Peyer's patch (tissue), 4 donors: ENCODE measurements around the gene MTCP1.

ENCODE experiments used
- POLR2A ChIP-seq, 2 donors: fragments of 450-650 bp; IDR thresholded peaks; one replicate each; pipeline ENCODE4 v1.5.1; 2017; ENCODE audit warnings: antibody characterized with exemption in 2 of 2, mild to moderate bottlenecking in 2 of 2, moderate library complexity in 2 of 2
- TF ChIP-seq, protein P1 (sequence below), 6 experiments: fragments of 450-650 bp in 4 of 6; fragments of 200-600 bp in 2 of 6; sonication (generic) in 1 of 6; IDR thresholded peaks; one replicate each; pipeline ENCODE4 v1.5.1; 2017 to 2019; ENCODE audit warnings: antibody characterized with exemption in 6 of 6, mild to moderate bottlenecking in 3 of 6, moderate library complexity in 1 of 6

DNA sequence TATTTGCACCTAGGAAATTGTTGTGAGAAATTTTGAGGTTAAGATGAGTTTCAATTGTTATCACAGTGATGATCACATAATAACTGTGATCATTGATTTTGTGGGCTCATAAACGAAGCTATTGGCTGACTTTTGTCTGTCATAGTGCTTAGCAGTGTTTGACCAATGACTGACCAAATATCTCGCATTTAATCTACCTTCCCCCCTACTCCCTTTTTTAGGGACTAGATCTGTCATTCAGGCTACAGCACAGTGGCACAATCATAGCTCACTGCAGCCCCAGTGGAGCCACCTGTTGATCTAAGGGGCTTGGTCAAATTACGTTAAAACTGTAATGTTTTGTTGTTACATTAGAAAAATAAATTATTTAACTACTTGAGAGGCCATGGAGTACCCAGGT lies 42.8 kb downstream of the MTCP1 start:
- TF ChIP-seq, protein P1, sequence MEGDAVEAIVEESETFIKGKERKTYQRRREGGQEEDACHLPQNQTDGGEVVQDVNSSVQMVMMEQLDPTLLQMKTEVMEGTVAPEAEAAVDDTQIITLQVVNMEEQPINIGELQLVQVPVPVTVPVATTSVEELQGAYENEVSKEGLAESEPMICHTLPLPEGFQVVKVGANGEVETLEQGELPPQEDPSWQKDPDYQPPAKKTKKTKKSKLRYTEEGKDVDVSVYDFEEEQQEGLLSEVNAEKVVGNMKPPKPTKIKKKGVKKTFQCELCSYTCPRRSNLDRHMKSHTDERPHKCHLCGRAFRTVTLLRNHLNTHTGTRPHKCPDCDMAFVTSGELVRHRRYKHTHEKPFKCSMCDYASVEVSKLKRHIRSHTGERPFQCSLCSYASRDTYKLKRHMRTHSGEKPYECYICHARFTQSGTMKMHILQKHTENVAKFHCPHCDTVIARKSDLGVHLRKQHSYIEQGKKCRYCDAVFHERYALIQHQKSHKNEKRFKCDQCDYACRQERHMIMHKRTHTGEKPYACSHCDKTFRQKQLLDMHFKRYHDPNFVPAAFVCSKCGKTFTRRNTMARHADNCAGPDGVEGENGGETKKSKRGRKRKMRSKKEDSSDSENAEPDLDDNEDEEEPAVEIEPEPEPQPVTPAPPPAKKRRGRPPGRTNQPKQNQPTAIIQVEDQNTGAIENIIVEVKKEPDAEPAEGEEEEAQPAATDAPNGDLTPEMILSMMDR (IDR thresholded peaks at IDR 0.05): no peak
- no peak for TF ChIP-seq POLR2A (IDR thresholded peaks at IDR 0.05)
